HG02642 (cell line): ENCODE data around the gene BRPF3.

Experiments used
- ATAC-seq: cut with Tn5 transposase; IDR thresholded peaks from one replicate; pipeline ENCODE4 v1.9.1; 2021; ENCODE audit warnings: mild to moderate bottlenecking; ENCODE audit not compliant: unreplicated experiment, poor library complexity

BRPF3 gene

GRCh38 chr6:36266913-36267644 is 70.5 kb downstream of the BRPF3 start:
- ATAC-seq = no peak

GRCh38 chr6:36267731-36268477 is 71.4 kb downstream of the BRPF3 start:
- no peak for ATAC-seq

GRCh38 chr6:36268478-36269275 is 72.1 kb downstream of the BRPF3 start:
- ATAC-seq = no peak

- no peak for ATAC-seq
These were observed 73.5 kb downstream of the BRPF3 start, which contains the start of gene PNPLA1 for GRCh38 chr6:36269834-36270705. TSS of gene PNPLA1 (plus strand) at chr6:36270060. CDS start at chr6:36270460, 400 bp downstream.

- no peak for ATAC-seq
These were observed 75.7 kb downstream of the BRPF3 start for GRCh38 chr6:36272234-36272633.

- no peak for ATAC-seq
These were observed 76.5 kb downstream of the BRPF3 start for GRCh38 chr6:36273067-36273466.

GRCh38 chr6:36273802-36274514 is 77.4 kb downstream of the BRPF3 start:
- ATAC-seq = no peak

- ATAC-seq = no peak
These were observed 80.3 kb downstream of the BRPF3 start for GRCh38 chr6:36276581-36277536.

GRCh38 chr6:36277946-36278470 is 81.5 kb downstream of the BRPF3 start:
- no peak for ATAC-seq

- no peak for ATAC-seq
These were observed 83.9 kb downstream of the BRPF3 start for GRCh38 chr6:36280467-36280866.

- no peak for ATAC-seq
These were observed 84.4 kb downstream of the BRPF3 start for GRCh38 chr6:36280983-36281382.
